GM12878 (cell line): ENCODE results near the gene KRTAP10-8. TPM values are rescaled to one million over a fixed set of nuclear protein-coding genes. Genes with fewer than 3 reads are reported as not detected.

Experiments
- ATF2 ChIP-seq: IDR thresholded peaks from 2 replicates; pipeline ENCODE4 v1.6.1; 2012; ENCODE audit warnings: low read length, inconsistent platforms
- BCLAF1 ChIP-seq: fragments of 450-650 bp; IDR thresholded peaks from 2 replicates; pipeline ENCODE4 v1.6.1; 2017; ENCODE audit warnings: antibody characterized with exemption, mild to moderate bottlenecking, moderate library complexity
- BHLHE40 ChIP-seq, 2 experiments: fragments of 450-650 bp in 1 of 2; IDR thresholded peaks; 2 replicates each; pipeline ENCODE4 v1.6.1; 2011 to 2017; ENCODE audit warnings: low read depth in 2 of 2, borderline replicate concordance in 1 of 2, improper control_type of control experiment in 1 of 2, low read length in 1 of 2, mild to moderate bottlenecking in 1 of 2
- ELK1 ChIP-seq: IDR thresholded peaks from 2 replicates; pipeline ENCODE4 v1.6.1; 2012; ENCODE audit warnings: low read depth, low read length, improper control_type of control experiment
- IRF3 ChIP-seq: fragments of 450-650 bp; IDR thresholded peaks from 2 replicates; pipeline ENCODE4 v1.6.1; 2014; ENCODE audit warnings: mild to moderate bottlenecking
- MXI1 ChIP-seq: fragments of 150-350 bp; IDR thresholded peaks from 2 replicates; pipeline ENCODE4 v1.6.1; 2011; ENCODE audit warnings: low read depth, mild to moderate bottlenecking, inconsistent platforms, low read length, improper control_type of control experiment
- PKNOX1 ChIP-seq: fragments of 450-650 bp; IDR thresholded peaks from 2 replicates; pipeline ENCODE4 v1.6.1; 2016; ENCODE audit warnings: mild to moderate bottlenecking
- POLR2AphosphoS2 ChIP-seq: IDR thresholded peaks from 2 replicates; pipeline ENCODE4 v1.6.1; 2011; ENCODE audit warnings: low read depth, mild to moderate bottlenecking, low read length, improper control_type of control experiment, moderate library complexity
- RELA ChIP-seq: fragments of 450-650 bp; IDR thresholded peaks from 2 replicates; pipeline ENCODE4 v1.8.0; 2014; ENCODE audit warnings: borderline replicate concordance; ENCODE audit not compliant: partially characterized antibody
- SKIL ChIP-seq: fragments of 450-650 bp; IDR thresholded peaks from 2 replicates; pipeline ENCODE4 v1.6.1; 2017; ENCODE audit warnings: mild to moderate bottlenecking, low read depth, inconsistent platforms; ENCODE audit not compliant: poor library complexity, severe bottlenecking
- SPI1 ChIP-seq: IDR thresholded peaks from 2 replicates; pipeline ENCODE4 v1.6.1; 2011; ENCODE audit warnings: low read depth, mild to moderate bottlenecking, low read length, moderate library complexity, borderline replicate concordance; ENCODE audit not compliant: insufficient read depth
- SREBF2 ChIP-seq: IDR thresholded peaks from 2 replicates; pipeline ENCODE4 v1.6.1; 2012; ENCODE audit warnings: mild to moderate bottlenecking, low read length
- SUPT20H ChIP-seq: IDR thresholded peaks from 2 replicates; pipeline ENCODE4 v1.6.1; 2011; ENCODE audit warnings: low read depth, mild to moderate bottlenecking, low read length, moderate library complexity, borderline replicate concordance; ENCODE audit not compliant: control insufficient read depth
- polyA plus RNA-seq, 11 experiments: library from polyadenylated mRNA; depleted of rRNA in 4 of 11; unstranded in 6 of 11; stranded (reverse) in 5 of 11; fragments of >200 nt; fragmentation: Nextera tagmentation in 4 of 11; fragmentation: Illumina TruSeq in 1 of 11; extraction: Ambion mirVana in 4 of 11; extraction: Trizol in 1 of 11; gene quantifications; 1 replicate in 1 of 11; 2 replicates in 10 of 11; pipeline versions ENCODE4 v1.2.1 to v1.2.3, GENCODE V29; 2011 to 2016; ENCODE audit warnings: inconsistent platforms in 2 of 11, missing spikeins in 2 of 11, low read depth in 1 of 11
- total RNA-seq, 4 experiments: library from RNA; depleted of rRNA in 3 of 4; stranded (reverse); fragments of >200 nt in 3 of 4; fragmentation: Illumina TruSeq in 1 of 4; extraction: Trizol in 1 of 4; gene quantifications; 2 replicates each; pipeline versions ENCODE4 v1.2.1 to v1.2.3, GENCODE V29; 2013 to 2021

Gene KRTAP10-8
- total and polyA plus RNA-seq, 10 of the 15 experiments (the other 5 are each of a cell fraction or from before 2014, with no cell fraction given), result not detected

- TF ChIP-seq ELK1 (no peak), BCLAF1 (no peak), IRF3 (no peak), RELA (no peak), ATF2 (no peak), SKIL (no peak), PKNOX1 (no peak), BHLHE40 (IDR thresholded peaks at IDR 0.05; ENCODE audit: borderline replicate concordance in 1 of 2, low read depth in 2 of 2, low read length in 1 of 2) (no peak), POLR2AphosphoS2 (no peak), MXI1 (no peak), SPI1 (no peak), SREBF2 (no peak), SUPT20H (no peak)
These were observed 46.8 kb upstream of the KRTAP10-8 start (continued) for GRCh38 chr21:44564886-44565598.
